HCT116 (cell line): ENCODE results near the gene PGD. TPM values are rescaled to one million over a fixed set of nuclear protein-coding genes. Genes with fewer than 3 reads are reported as not detected.

Source experiments
- ATAC-seq: fragments of 200-7000 bp; cut with Tn5 transposase; 2 replicates; pipeline ENCODE4 v1.9.1; 2020; ENCODE audit warnings: mild to moderate bottlenecking, moderate library complexity
- BruUV-seq: library from RNA; stranded (reverse); fragments of 400-500 nt; replicated peaks from 2 replicates; lab custom pipeline; 2021; lab: Mats Ljungman, UMichigan
- CTCF ChIA-PET: fragments of 300-600 bp; sonication (Branson Sonifier 250); formaldehyde crosslinking; loops from one replicate; lab custom pipeline; 2021; ENCODE audit warnings: antibody characterized with exemption; lab: Charles Lee
- POLR2A ChIA-PET: fragments of 300-600, 350-600 bp; sonication (Branson Sonifier 250); formaldehyde crosslinking; loops from one replicate; lab custom pipeline; 2021; ENCODE audit warnings: antibody characterized with exemption; lab: Charles Lee
- RAD21 ChIA-PET, 2 experiments: fragments of 300-600 bp; sonication (Branson Sonifier 250); formaldehyde crosslinking; loops; one replicate each; lab custom pipeline; 2023; ENCODE audit warnings: low total read pairs in 2 of 2; ENCODE audit not compliant: uncharacterized antibody in 2 of 2, unreplicated experiment in 2 of 2, low non-redundant PET in 1 of 2; lab: Charles Lee
- DNase-seq: peaks from one replicate; pipeline ENCODE4 v3.0.0-alpha.2; 2010; ENCODE audit warnings: low read depth, low spot score
- H2AFZ ChIP-seq: fragments of 200-600 bp; shearing (Covaris generic), sonication (generic); 2 replicates; pipeline ENCODE4 v1.6.1; 2017; ENCODE audit warnings: low read depth, mixed run types, mixed read lengths, antibody characterized with exemption, low read length; ENCODE audit not compliant: poor library complexity, severe bottlenecking
- H3K27ac ChIP-seq: 2 replicates; pipeline ENCODE4 v1.5.1; 2012; ENCODE audit warnings: low read depth, low read length
- H3K27me3 ChIP-seq: fragments of 200-600 bp; sonication (generic); 2 replicates; pipeline ENCODE4 v1.6.1; 2016; ENCODE audit warnings: mixed run types, low read length, mixed read lengths; ENCODE audit not compliant: insufficient read depth
- H3K36me3 ChIP-seq, 2 experiments: fragments of 200-500 bp in 1 of 2; fragments of 200-600 bp in 1 of 2; sonication (Bioruptor generic) in 1 of 2; sonication (generic) in 1 of 2; 2 replicates each; pipeline versions ENCODE4 v1.5.1 to v1.6.1; 2014 to 2016; ENCODE audit warnings: low read length in 2 of 2, inconsistent platforms in 1 of 2, mixed read lengths in 1 of 2, mixed run types in 1 of 2; ENCODE audit not compliant: insufficient read depth in 2 of 2, control insufficient read depth in 1 of 2
- H3K4me1 ChIP-seq, 2 experiments: fragments of 200-600 bp in 1 of 2; sonication (generic) in 1 of 2; 2 replicates each; pipeline versions ENCODE4 v1.5.1 to v1.6.1; 2012 to 2017; ENCODE audit warnings: low read length in 2 of 2, inconsistent platforms in 1 of 2, mild to moderate bottlenecking in 1 of 2, mixed read lengths in 1 of 2, mixed run types in 1 of 2, moderate library complexity in 1 of 2; ENCODE audit not compliant: insufficient read depth in 2 of 2, control insufficient read depth in 1 of 2
- H3K4me2 ChIP-seq: fragments of 200-600 bp; sonication (generic); 2 replicates; pipeline ENCODE4 v1.6.1; 2017; ENCODE audit warnings: mixed run types, low read length, mixed read lengths
- H3K4me3 ChIP-seq, 2 experiments: fragments of 200-600 bp in 1 of 2; sonication (generic) in 1 of 2; replicated peaks in 1 of 2; 2 replicates each; pipeline ENCODE4 v1.5.1; 2011 to 2016; ENCODE audit warnings: low read length in 2 of 2, control low read depth in 1 of 2, low read depth in 1 of 2, mild to moderate bottlenecking in 1 of 2, mixed read lengths in 1 of 2, mixed run types in 1 of 2
- H3K79me2 ChIP-seq: fragments of 200-600 bp; sonication (generic); 2 replicates; pipeline ENCODE4 v1.6.1; 2017; ENCODE audit warnings: mild to moderate bottlenecking, mixed run types, low read length, moderate library complexity, mixed read lengths; ENCODE audit not compliant: insufficient read depth
- H3K9ac ChIP-seq: fragments of 200-600 bp; sonication (generic); 2 replicates; pipeline ENCODE4 v1.6.1; 2016; ENCODE audit warnings: low read length, mixed read lengths
- H3K9me2 ChIP-seq: fragments of 200-600 bp; sonication (generic), shearing (Covaris generic); 2 replicates; pipeline ENCODE4 v1.6.1; 2017; ENCODE audit warnings: mixed run types, mild to moderate bottlenecking, moderate library complexity; ENCODE audit not compliant: insufficient read depth
- H3K9me3 ChIP-seq, 2 experiments: fragments of 200-500 bp in 1 of 2; fragments of 200-600 bp in 1 of 2; sonication (Bioruptor generic) in 1 of 2; sonication (generic) in 1 of 2; 2 replicates each; pipeline ENCODE4 v1.6.1; 2014 to 2017; ENCODE audit warnings: low read length in 2 of 2, mixed read lengths in 2 of 2, inconsistent platforms in 1 of 2, low read depth in 1 of 2, mild to moderate bottlenecking in 1 of 2, mixed run types in 1 of 2, moderate library complexity in 1 of 2; ENCODE audit not compliant: control insufficient read depth in 1 of 2, insufficient read depth in 1 of 2
- H4K20me1 ChIP-seq: fragments of 200-600 bp; sonication (generic), shearing (Covaris generic); 2 replicates; pipeline ENCODE4 v1.6.1; 2017; ENCODE audit warnings: mixed run types, mild to moderate bottlenecking, moderate library complexity; ENCODE audit not compliant: insufficient read depth
- CBX3 ChIP-seq: IDR thresholded peaks from 2 replicates; pipeline ENCODE4 v1.6.1; 2012; ENCODE audit warnings: low read depth
- EGR1 ChIP-seq: IDR thresholded peaks from 2 replicates; pipeline ENCODE4 v1.6.1; 2012; ENCODE audit warnings: low read depth
- JUND ChIP-seq: IDR thresholded peaks from 2 replicates; pipeline ENCODE4 v1.6.1; 2012
- SP1 ChIP-seq: IDR thresholded peaks from 2 replicates; pipeline ENCODE4 v1.6.1; 2012; ENCODE audit warnings: low read depth
- YY1 ChIP-seq: IDR thresholded peaks from 2 replicates; pipeline ENCODE4 v1.6.1; 2011; ENCODE audit warnings: low read length, low read depth, moderate library complexity, mild to moderate bottlenecking; ENCODE audit not compliant: insufficient replicate concordance; ENCODE audit errors: extremely low read depth
- intact Hi-C: fragments of 100-400 bp; cut with micrococcal nuclease; formaldehyde crosslinking; loops from 2 replicates; pipeline ENCODE4 v1.10.0; 2022
- total RNA-seq: library from RNA; stranded (reverse); gene quantifications from one replicate; pipeline ENCODE4 v1.2.1, GENCODE V29; 2021; ENCODE audit not compliant: unreplicated experiment
- TF ChIP-seq, protein P1 (sequence below): IDR thresholded peaks from 2 replicates; pipeline ENCODE4 v1.6.1; 2012; ENCODE audit warnings: low read depth
- TF ChIP-seq, protein P2 (sequence below): IDR thresholded peaks from 2 replicates; pipeline ENCODE4 v1.6.1; 2012
- TF ChIP-seq, protein P3 (sequence below): IDR thresholded peaks from 2 replicates; pipeline ENCODE4 v1.6.1; 2011; ENCODE audit warnings: mild to moderate bottlenecking, low read length, moderate library complexity; ENCODE audit not compliant: insufficient replicate concordance; ENCODE audit errors: extremely low read depth

Gene PGD
- total RNA-seq, 1 experiment from 2014 or later = 144 TPM

DNA sequence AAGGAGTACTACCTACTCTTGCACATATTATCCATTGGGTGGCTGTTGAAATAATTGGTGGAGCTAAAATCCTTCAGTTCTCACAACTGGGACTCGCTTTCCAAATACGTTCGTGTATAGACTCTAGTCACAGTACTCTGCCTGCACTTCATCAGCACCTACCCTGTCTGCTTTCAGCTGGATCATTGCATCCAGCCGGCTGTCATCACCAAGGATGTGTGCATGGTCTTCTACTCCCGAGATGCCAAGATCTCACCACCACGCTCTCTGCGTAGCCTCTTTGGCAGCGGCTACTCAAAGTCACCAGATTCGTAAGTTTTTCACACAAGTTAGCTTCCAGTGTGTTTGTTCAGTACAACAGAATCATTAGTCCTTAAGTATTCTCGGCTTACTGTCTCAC lies 37.3 kb upstream of the PGD start:
- Histone ChIP-seq H3K36me3 (peaks cover 9 to 14% of the 10 kb centered on the region in 2 experiments; a peak in 3 of 4 replicates), H2AFZ (no peak overlapping the region), H3K27me3 (no peaks in the 10 kb centered on the region), H3K9ac (no peak overlapping the region), H3K9me3 (no peaks in the 10 kb centered on the region), H3K27ac (no peak overlapping the region), H4K20me1 (no peaks in the 10 kb centered on the region), H3K4me1 (no peaks in the 10 kb centered on the region), H3K4me3 (no peak overlapping the region), H3K79me2 (no peaks in the 10 kb centered on the region), H3K9me2 (no peaks in the 10 kb centered on the region), H3K4me2 (no peak overlapping the region)
- ChIA-PET POLR2A (no interaction called here), RAD21 (no interaction called here), CTCF (no interaction called here)
- DNase-seq (no peak), ATAC-seq (no peak)
- intact Hi-C loops = no loop called here
- no peak for TF ChIP-seq YY1
- no TSS peak for BruUV-seq

DNA sequence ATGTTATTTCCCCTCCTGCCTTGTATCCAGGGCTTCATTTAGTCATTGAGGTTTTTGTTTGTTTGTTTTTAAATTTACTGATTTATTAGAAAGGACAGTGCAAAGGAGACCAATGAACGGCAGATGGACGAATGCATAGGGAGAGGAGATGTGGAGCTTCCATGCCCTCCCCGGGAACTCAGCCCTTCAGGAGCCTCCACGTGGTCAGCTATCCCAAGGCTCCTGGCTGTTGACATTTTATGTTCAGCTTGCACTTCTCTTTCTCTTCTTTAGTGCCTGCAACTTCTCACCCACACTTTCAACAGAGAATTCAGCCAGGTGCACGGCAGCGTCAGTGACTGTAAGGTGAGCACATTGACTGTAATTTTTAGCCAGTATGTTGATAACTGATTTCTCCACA lies 30.7 kb upstream of the PGD start:
- CTCF ChIA-PET = no interaction called here

More for the DNA sequence above, 30.7 kb upstream of the PGD start:
- POLR2A ChIA-PET = no interaction called here
- no peaks in the 10 kb centered on the region for H4K20me1 ChIP-seq
- H3K9me2 ChIP-seq = no peaks in the 10 kb centered on the region
- no peak overlapping the region for H2AFZ ChIP-seq
- no peaks in the 10 kb centered on the region for H3K79me2 ChIP-seq
- no peaks in the 10 kb centered on the region for H3K27me3 ChIP-seq
- RAD21 ChIA-PET = no interaction called here
- no peaks in the 10 kb centered on the region for H3K4me1 ChIP-seq
- peaks cover 22 to 23% of the 10 kb centered on the region in 2 experiments; a peak in 3 of 4 replicates for H3K36me3 ChIP-seq
- H3K4me2 ChIP-seq = no peak overlapping the region
- no peak overlapping the region for H3K9ac ChIP-seq
- H3K9me3 ChIP-seq = no peaks in the 10 kb centered on the region
- no TSS peak for BruUV-seq
- DNase-seq = no peak
- H3K4me3 ChIP-seq = no peak overlapping the region
- no peak for ATAC-seq
- intact Hi-C loops = no loop called here
- TF ChIP-seq CBX3 (no peak), SP1 (no peak), EGR1 (no peak), JUND (no peak)
- TF ChIP-seq, protein P1, sequence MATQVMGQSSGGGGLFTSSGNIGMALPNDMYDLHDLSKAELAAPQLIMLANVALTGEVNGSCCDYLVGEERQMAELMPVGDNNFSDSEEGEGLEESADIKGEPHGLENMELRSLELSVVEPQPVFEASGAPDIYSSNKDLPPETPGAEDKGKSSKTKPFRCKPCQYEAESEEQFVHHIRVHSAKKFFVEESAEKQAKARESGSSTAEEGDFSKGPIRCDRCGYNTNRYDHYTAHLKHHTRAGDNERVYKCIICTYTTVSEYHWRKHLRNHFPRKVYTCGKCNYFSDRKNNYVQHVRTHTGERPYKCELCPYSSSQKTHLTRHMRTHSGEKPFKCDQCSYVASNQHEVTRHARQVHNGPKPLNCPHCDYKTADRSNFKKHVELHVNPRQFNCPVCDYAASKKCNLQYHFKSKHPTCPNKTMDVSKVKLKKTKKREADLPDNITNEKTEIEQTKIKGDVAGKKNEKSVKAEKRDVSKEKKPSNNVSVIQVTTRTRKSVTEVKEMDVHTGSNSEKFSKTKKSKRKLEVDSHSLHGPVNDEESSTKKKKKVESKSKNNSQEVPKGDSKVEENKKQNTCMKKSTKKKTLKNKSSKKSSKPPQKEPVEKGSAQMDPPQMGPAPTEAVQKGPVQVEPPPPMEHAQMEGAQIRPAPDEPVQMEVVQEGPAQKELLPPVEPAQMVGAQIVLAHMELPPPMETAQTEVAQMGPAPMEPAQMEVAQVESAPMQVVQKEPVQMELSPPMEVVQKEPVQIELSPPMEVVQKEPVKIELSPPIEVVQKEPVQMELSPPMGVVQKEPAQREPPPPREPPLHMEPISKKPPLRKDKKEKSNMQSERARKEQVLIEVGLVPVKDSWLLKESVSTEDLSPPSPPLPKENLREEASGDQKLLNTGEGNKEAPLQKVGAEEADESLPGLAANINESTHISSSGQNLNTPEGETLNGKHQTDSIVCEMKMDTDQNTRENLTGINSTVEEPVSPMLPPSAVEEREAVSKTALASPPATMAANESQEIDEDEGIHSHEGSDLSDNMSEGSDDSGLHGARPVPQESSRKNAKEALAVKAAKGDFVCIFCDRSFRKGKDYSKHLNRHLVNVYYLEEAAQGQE = no peak
- TF ChIP-seq, protein P2, sequence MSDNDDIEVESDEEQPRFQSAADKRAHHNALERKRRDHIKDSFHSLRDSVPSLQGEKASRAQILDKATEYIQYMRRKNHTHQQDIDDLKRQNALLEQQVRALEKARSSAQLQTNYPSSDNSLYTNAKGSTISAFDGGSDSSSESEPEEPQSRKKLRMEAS = no peak
- TF ChIP-seq, protein P3, sequence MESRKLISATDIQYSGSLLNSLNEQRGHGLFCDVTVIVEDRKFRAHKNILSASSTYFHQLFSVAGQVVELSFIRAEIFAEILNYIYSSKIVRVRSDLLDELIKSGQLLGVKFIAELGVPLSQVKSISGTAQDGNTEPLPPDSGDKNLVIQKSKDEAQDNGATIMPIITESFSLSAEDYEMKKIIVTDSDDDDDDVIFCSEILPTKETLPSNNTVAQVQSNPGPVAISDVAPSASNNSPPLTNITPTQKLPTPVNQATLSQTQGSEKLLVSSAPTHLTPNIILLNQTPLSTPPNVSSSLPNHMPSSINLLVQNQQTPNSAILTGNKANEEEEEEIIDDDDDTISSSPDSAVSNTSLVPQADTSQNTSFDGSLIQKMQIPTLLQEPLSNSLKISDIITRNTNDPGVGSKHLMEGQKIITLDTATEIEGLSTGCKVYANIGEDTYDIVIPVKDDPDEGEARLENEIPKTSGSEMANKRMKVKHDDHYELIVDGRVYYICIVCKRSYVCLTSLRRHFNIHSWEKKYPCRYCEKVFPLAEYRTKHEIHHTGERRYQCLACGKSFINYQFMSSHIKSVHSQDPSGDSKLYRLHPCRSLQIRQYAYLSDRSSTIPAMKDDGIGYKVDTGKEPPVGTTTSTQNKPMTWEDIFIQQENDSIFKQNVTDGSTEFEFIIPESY = no peak
- TF ChIP-seq, all 23 proteins: peak for 0
- no peak overlapping the region for H3K27ac ChIP-seq
